GM18508 (cell line): ENCODE measurements around the gene CRNN.

Experiments used
- ATAC-seq: cut with Tn5 transposase; IDR thresholded peaks from one replicate; pipeline ENCODE4 v1.9.1; 2021; ENCODE audit warnings: moderate number of reproducible peaks; ENCODE audit not compliant: insufficient read depth, unreplicated experiment

The CRNN gene

DNA sequence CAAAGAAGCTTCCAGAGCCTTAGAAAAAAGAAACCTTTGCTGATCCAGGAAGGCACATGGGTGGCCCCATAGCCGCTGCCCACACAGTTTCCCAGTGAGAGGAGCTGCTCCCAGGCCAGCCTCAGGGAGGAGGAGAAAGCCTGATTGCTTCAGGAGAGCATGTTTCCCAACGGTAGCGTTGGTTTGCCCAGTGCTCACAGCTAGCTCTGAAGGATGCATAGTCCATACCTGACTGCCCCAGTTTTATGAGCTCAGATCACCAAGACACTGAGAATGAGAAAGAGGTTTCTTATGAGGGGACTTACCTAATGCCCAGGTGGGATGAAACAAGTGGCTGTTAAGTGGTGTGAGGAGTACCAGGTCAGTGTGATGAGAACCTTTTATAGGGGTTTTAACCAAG, at the start of gene CRNN:
TSS of gene CRNN (minus strand) at position 355 of the 400 bp plus-strand sequence. CDS start 2,030 bp downstream, outside the sequence.
- ATAC-seq: no peak

DNA sequence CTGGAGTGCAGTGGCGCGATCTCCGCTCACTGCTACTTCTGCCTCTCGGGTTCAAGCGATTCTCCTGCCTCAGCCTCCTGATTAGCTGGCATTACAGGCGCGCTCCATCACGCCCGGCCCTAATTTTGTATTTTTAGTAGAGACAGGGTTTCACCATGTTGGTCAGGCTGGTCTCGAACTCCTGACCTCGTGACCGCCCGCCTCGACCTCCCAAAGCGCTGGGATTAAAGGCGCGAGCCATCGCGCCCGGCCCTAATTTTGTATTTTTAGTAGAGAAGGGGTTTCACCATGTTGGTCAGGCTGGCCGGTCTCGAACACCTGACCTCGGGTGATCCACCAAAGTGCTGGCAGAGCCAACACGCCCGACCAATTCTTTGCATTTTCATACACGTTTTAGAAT, 48.6 kb upstream of the CRNN start:
- no peak for ATAC-seq

DNA sequence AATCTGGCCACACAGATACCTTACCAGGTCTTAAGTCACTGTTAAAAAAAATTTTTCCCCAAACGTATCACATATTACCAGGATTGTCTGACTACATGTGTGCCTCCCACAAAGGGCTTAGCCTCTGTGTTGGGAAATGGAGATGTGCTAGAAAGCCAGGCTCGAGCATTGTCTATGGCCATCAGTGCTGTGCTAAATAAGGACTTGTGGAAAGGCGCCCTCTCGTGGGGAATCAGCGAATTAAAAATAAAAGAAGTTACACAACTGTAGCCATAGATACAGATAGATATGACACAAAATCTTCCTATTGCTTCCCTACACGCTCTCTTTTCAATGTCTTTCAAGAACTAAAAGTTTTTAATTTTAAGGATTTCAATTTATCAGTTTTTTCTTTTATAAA, 47.5 kb upstream of the CRNN start:
- ATAC-seq: no peak

DNA sequence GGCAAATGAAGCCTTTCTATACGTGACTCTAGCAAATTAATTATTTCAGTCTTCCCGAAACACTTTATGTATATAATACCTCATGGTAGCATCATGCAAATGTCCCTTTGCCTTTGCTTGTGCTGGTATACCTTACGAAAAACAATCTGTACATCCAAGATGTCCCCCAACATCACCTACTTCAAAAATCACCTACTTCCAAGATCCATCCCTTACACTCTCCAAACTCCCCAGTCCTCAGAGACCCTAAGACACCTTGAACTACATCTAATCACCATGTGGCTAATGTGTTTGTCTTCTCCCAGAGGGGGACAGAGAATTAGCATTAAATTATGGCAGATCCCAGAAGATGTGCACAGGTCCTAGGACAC, 46.5 kb upstream of the CRNN start:
- ATAC-seq: no peak

DNA sequence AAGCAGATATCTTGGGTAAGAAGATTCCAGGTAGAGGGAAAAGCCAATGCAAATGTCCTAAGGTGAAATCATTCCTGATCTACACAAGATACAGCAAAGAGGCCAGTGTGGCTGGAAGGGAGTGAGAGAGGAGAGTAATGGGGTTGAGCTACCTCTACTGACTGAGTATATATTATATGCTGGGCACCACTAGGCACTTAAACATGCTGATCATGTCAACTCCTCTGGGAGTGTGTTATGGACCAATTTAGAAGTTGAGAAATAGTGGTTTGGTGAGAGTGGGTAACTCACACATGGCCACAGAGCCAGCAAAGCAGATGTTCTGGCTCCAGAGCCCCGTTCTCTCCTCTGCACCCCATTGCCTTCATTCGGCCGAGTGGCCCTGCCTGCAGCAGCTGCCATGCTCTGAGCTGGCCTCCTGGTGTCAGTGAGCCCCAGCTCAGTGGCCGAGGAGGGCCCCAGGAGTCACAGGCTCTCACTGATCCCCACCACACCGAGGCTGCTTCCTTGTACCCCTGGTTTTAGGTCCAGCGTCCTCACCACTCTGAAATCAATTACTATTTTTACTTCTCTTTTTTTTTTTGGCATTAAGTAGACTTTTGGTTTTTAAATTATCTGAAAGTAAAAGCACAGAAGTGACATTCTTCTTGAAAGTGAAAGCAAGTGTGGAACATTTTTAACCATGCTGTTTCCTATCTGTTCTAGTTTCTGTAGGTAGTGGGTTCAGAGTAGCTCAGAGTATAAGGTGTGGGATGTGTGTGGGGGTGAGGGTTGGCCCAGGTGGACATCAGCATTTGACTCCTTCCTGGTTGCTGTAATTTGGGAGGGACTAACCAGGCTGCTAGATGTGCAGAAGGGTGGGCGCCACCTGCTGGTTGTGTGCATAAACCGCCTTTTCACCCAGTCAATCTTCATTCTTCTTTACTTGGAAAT, 45.8 kb upstream of the CRNN start:
- peak; percentile 86 for ATAC-seq

DNA sequence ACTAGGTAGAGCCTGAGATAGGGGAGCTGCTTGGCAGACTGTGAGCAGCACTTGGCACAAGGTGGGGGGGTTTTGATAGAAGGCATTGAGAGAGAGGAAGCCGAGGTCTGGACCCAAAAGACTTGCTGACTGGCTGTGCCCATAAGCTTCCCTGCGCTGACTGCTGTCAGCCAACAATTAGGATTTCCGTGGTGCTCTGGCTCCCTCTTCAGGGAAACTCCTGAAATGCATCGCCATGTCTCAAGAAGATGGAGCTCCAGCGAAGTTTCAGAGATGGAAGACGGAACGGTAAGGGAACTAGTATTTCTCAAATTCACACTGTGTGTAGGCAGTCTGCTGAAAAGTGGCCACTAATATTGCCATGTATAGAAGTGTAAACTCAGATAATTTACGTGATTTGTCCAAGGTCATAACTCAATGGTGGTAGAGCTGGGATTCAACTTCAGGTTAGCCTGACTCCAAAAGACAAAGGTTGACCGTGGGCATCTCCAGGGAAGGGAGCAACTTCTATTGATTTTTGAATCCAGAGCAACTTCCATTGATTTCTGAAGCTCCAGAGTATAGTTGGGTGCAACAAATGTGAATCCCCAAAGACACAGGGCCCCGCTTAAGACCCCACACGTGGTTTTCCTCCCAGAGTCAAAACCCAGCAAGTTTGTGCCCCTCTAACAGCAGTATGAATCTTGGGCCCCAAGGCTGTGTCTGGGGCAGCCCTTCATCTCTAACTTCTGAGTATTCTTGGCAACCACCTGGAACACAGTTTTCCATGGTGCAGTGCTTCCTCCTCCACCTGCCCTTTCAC, 44.5 kb upstream of the CRNN start:
- ATAC-seq: no peak

DNA sequence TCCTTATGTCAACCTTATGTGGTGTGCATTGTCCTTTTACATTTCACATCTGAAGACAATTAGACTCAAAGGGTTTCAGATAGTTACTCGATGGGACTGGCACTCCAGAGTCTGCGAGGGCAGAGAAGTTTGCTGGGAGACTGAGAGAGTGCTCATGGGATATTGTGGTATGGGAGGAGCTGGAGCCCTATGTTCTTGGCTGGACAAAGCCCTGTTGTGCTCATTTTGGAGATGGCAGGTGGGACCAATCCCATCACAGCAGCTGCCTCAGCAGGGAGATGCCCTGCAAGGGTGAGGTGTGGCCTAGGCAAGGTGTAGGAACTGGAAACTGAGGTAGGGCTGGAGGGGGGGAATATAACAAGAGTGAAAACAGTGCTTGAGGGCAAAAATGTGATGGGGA, 43.5 kb upstream of the CRNN start:
- ATAC-seq: no peak

DNA sequence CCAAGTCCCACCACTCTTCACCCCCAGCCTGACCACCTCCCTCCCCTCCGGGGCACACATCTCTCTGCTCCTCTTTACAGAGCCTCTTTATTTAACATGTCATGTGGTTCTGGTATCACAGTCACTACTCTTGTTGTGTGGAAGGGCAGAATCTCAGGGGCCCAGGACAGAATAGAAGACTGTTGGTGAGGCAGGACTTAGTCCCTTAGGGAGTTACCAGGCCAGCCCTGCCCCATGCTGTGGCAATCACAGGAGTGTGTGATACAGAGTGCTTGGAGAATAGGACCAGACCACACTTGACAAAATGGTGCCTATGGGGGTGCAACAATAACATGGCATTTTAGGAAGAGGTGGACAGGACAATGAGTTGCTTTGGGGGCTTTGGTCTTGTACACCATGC, 43.0 kb upstream of the CRNN start:
- ATAC-seq: no peak

DNA sequence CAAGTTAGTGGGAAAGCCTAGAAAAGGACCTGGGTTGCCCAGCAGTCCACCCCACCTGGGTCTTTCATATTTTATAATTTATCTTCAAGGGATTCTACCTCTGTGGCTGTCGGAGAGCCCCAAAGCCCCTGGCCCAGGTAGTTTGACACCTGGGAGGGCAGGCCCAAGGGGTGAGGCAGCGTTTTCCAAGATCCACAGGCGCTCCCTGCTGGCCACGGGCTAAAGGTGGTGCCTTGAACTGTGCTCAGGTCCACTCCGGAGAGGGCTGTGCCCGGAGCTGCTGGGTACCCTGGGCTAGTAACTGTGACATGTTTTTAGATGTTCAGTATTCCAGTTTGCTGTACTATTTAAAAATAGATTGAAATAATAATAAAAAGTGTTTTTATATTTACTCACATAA, 37.2 kb upstream of the CRNN start:
- ATAC-seq: no peak

DNA sequence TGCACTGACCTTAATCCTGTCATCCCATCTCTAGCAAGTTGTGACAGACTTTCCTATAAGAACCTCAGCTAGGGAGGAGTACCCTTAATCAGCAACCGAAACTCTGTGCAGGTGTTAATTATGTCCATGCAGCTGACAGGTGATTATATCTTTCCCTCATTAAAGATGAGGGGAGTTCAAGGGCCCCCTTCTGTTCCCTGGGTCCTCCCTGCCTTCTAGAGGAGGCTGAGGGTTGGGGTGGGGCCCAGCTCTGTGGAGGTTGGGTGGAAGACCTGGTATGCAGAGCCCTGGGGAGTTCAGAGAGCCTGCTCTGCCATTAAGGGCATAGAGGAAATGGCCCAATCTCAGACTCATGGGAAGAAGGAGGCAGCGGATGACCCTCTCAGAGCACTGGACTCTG, 35.6 kb upstream of the CRNN start:
- ATAC-seq: no peak

DNA sequence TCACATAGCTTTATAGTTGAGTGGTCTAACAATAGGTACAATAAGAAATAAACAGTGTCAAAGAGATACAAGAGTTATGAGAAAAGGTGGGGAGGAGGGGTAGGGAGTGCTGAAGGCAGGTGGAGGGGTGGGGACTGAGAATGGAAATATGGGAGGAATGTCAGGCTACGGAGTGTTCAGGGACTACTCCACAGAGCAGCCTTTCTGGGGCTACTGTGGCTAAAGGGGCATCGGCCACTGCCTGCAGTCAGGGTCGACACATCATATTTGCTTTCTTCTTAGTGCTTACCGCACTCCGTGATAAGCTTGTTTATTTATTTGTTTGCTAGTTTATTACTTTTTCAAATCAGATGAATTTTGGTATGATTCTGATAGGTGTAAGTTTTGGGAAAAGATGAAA, 34.4 kb upstream of the CRNN start:
- ATAC-seq: no peak

DNA sequence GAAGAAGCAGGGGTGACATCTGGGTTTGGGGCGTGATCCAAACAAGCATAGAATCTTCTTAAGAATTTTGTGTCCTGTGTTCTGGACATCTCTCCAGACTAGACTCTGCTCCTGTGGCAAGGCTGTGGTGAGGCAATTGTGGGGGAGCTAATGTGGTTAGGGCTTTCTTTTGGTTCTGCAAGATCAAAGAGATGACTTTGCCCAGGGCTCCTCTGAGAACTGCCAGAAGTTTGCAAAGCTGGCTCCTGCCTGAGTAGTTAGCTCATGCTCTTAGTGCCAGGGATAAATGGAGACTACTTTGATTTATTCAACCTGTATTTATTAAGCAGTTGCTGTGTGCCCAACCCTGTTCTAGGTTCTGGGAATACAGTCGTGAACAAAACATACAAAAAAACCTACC, 34.0 kb upstream of the CRNN start:
- no peak for ATAC-seq

DNA sequence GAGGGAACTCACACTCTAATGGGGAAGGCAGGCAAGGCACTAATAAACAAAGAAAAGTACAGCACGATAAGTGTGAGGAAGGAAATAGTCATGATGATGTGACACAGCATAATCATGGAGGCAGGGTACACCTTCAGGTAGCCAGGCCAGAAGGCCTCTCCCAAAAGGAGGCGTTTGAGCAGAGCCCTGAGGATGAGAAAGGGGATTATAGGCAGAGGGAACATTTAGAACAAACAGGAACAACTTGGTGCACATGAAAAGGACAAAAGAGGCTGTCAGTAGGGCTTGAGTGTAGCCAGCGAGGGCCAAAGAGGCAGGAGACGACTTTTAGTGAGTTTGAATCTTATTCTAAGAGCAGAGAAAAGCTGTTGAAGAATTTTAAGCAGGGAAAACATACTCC, 33.4 kb upstream of the CRNN start:
- no peak for ATAC-seq

DNA sequence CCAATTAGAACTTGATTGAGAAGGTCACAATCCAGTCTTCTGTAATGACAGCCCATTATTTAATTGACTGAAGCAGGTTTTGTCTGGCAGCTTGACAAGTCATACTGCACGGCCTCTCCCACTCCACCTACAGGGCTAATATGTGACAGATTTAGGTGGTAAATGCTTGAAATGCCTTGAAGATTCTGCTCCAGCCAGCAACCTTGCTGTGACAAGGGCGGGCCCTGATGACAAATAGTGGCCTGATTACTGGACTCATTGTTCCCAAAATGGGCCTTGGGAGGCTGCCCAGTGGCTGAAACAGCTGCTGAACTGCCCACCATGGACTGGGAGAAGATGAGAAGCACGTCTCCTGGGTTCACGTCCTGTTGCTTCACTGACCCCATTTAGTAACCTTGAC, 30.0 kb upstream of the CRNN start:
- ATAC-seq: no peak

DNA sequence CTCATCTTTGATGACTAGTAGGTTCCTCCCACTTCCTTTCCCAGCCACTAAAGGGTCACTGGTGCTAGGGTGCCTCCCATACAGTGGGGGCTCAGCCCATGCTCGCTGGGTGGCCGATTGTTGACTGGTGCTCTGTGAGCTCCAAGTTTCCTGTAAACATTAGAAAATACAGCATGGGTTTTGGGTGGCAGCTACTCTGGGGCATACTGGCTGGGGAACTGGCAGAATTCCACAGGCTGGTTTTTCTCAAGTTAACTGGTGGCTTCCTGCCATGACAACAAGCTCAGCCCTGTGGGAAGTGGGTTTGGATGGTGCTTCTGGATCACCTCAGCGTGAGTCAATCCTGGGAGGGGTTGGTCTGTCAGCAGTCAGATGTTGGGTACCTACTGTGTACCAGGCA, 28.7 kb upstream of the CRNN start:
- no peak for ATAC-seq

DNA sequence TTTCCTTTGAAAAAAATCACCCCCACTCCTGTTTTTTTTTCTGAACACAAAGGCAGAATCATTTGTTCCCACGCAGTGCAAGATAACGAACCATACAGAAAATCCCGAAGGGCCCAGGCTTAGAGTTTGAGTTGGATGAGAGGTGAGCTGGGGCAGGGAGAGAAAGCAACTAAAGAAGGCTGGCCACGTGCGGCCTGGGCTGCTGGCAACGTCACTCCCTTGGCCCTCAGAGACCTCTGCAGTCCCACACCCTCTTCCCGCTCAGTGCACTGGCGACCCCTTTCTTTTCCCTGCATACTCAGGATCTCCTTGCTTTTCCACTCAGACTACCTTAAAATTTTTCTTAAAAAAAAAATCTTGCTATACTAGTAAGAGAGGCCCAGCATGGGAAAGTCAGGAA, 28.2 kb upstream of the CRNN start:
- ATAC-seq: no peak

DNA sequence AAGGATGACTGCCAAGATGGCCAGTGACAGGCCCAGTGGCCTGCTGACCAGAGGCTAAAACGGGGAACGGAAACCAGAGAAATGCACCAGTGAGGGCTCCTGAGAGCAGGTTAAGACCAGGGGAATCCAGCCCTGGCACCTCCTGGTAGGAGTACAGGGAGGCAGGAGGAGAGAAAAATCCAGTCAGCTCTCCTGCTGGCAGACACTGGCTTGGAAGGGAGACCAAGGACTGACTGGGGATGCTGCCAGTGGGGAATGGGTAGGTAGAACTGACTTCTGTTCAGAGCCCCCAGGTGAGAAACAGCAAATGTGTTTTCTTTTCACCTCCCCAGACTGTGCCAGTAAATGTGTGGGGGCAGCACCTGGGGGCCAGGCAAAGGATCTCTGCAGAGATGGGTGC, 27.7 kb upstream of the CRNN start:
- no peak for ATAC-seq

DNA sequence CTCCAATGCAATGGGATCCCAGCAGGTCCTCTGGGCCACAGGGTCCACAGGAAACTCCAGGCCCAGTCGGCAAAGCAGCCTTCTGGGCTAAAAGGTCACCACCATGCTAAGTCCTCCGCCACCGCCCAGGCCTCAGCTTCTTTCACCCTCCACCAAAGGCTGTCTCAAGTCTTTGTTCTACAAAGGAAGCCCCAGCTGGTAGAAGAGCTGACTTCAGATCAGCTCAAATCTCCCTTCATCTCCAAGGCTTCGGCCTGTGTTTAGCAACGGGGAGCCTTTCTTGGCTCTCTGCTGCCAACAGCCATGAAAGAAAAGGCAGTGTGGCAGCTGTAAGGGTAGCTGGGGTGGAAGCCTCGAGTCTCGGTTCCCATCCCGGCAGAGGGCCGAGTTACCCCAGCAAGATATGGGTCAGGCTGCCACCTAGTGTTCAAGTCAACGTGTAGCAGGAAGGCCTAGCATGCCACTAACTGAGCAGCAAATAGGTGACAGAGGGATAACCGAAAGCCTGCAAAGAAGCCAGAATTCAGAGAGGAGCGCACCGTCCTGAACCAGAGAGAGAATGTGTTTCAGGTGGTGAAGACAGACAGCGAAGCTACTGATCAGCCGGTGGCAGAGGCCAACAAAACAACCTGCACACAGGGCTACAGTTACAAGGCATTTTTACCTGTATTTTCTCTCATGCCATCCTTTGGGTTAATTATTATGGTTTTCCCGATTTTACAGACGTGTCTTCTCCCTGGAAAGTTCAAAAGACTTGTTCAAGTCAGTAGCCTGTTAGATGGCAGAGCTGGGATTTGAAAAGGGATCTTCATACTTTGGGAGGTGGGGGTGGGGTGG, 26.8 kb upstream of the CRNN start:
- no peak for ATAC-seq

DNA sequence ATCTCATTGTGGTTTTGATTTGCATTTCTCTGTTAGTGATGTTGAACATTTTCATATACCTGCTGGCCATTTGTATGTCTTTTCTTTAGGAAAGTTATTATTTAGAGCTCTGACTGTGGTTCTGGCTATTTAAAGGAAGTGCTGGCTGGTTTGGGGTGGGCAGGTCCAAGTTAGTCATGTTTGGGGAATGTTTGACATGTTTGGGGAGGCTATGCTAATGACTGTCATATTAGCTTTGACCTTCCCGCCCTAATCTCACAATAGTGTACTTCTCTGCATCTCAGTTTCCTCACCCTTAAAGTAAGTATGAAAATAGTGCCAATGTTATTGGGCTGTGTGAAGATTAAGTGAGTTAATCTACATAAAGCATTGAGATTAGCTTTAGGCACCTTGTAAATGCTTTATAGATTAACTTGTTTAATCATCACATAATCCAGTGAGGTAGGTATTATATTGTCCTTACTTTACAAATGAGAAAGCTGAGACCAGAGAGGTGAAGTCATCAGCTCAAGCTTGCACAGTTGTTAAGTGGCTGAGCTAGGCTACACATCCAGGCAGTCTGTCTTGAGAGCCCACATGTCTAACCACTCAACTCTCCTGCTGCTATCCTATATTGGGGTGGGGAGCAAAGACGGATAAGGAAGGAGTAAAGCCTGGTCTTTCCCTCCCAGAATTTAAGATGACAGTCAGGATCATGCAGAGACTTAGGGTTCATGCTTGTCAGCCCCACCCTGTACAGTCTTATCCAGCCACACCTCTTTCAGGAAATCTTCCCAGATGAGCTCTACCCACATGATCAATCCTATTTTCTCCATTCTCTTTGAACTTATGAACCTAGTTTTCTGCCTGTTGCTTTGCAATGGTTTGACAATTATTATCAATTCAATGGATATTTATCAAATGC, 22.8 kb upstream of the CRNN start:
- no peak for ATAC-seq

DNA sequence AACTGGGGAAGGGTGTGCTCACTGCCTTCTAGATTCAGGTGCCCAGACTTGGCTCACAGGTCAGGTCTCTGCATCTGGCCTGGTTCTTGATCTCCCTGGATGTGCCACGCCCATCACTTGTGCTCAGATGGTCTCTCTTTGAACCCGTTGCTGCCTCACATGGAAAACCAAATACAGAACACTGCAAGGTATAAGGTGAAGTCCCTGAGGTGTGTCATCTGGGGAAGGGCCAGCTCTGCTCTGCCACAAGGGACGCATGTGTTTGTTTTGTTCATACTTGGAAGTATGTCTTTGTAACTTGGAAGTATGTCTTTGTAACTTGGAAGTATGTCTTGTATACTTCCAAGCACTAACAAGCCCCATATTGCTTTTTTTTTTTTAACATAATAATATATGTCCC, 13.4 kb upstream of the CRNN start:
- ATAC-seq: no peak
